ENCODE measurements around the gene SPATA3. TPM values are rescaled to one million over a fixed set of nuclear protein-coding genes. Genes with fewer than 3 reads are reported as not detected.

Gene SPATA3
- total and polyA plus RNA-seq, 2 of the 13 experiments (the other 11 are each of a cell fraction or from before 2014, with no cell fraction given): not detected

- TF ChIP-seq PRDM10 (CRISPR knock-in tag; IDR thresholded peaks at IDR 0.05; ENCODE audit: low read depth) (no peak), HDAC1 (CRISPR knock-in tag; IDR thresholded peaks at IDR 0.05) (0 out of 2 replicates have a peak, but pooled peaks have one; percentile 19), SMAD3 (CRISPR knock-in tag; IDR thresholded peaks at IDR 0.05) (0 out of 2 replicates have a peak, but pooled peaks have one; percentile 4), NFE2 (CRISPR knock-in tag; IDR thresholded peaks at IDR 0.05) (no peak), FOXJ3 (CRISPR knock-in tag; IDR thresholded peaks at IDR 0.05; ENCODE audit: borderline replicate concordance) (0 out of 2 replicates have a peak, but pooled peaks have one; percentile 33), ZNF720 (CRISPR knock-in tag; IDR thresholded peaks at IDR 0.05) (no peak), ZNF276 (CRISPR knock-in tag; IDR thresholded peaks at IDR 0.05; ENCODE audit: low read depth) (no peak), HOXA9 (CRISPR knock-in tag; IDR thresholded peaks at IDR 0.05; ENCODE audit: borderline replicate concordance) (no peak)
- TF ChIP-seq, protein P1, sequence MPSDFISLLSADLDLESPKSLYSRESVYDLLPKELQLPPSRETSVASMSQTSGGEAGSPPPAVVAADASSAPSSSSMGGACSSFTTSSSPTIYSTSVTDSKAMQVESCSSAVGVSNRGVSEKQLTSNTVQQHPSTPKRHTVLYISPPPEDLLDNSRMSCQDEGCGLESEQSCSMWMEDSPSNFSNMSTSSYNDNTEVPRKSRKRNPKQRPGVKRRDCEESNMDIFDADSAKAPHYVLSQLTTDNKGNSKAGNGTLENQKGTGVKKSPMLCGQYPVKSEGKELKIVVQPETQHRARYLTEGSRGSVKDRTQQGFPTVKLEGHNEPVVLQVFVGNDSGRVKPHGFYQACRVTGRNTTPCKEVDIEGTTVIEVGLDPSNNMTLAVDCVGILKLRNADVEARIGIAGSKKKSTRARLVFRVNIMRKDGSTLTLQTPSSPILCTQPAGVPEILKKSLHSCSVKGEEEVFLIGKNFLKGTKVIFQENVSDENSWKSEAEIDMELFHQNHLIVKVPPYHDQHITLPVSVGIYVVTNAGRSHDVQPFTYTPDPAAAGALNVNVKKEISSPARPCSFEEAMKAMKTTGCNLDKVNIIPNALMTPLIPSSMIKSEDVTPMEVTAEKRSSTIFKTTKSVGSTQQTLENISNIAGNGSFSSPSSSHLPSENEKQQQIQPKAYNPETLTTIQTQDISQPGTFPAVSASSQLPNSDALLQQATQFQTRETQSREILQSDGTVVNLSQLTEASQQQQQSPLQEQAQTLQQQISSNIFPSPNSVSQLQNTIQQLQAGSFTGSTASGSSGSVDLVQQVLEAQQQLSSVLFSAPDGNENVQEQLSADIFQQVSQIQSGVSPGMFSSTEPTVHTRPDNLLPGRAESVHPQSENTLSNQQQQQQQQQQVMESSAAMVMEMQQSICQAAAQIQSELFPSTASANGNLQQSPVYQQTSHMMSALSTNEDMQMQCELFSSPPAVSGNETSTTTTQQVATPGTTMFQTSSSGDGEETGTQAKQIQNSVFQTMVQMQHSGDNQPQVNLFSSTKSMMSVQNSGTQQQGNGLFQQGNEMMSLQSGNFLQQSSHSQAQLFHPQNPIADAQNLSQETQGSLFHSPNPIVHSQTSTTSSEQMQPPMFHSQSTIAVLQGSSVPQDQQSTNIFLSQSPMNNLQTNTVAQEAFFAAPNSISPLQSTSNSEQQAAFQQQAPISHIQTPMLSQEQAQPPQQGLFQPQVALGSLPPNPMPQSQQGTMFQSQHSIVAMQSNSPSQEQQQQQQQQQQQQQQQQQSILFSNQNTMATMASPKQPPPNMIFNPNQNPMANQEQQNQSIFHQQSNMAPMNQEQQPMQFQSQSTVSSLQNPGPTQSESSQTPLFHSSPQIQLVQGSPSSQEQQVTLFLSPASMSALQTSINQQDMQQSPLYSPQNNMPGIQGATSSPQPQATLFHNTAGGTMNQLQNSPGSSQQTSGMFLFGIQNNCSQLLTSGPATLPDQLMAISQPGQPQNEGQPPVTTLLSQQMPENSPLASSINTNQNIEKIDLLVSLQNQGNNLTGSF (CRISPR knock-in tag; IDR thresholded peaks at IDR 0.05): no peak
- TF ChIP-seq, protein P2, sequence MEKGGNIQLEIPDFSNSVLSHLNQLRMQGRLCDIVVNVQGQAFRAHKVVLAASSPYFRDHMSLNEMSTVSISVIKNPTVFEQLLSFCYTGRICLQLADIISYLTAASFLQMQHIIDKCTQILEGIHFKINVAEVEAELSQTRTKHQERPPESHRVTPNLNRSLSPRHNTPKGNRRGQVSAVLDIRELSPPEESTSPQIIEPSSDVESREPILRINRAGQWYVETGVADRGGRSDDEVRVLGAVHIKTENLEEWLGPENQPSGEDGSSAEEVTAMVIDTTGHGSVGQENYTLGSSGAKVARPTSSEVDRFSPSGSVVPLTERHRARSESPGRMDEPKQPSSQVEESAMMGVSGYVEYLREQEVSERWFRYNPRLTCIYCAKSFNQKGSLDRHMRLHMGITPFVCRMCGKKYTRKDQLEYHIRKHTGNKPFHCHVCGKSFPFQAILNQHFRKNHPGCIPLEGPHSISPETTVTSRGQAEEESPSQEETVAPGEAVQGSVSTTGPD (CRISPR knock-in tag; IDR thresholded peaks at IDR 0.05): no peak
These were observed 52.3 kb downstream of the SPATA3 start (continued) for GRCh38 chr2:231047923-231048915.
